Stimulated activated CD8-positive, alpha-beta memory T cell treated with anti-CD3 and anti-CD28 coated beads, Interleukin-12 subunit alpha, Interleukin-12 subunit beta, amount 100 ng/mL, for 24 hours (primary cell): ENCODE measurements around the gene P3R3URF.

Experiments
- DNase-seq: peaks from one replicate; pipeline ENCODE4 v3.0.0-alpha.2; 2020; ENCODE audit errors: extremely low read depth

P3R3URF gene

DNA sequence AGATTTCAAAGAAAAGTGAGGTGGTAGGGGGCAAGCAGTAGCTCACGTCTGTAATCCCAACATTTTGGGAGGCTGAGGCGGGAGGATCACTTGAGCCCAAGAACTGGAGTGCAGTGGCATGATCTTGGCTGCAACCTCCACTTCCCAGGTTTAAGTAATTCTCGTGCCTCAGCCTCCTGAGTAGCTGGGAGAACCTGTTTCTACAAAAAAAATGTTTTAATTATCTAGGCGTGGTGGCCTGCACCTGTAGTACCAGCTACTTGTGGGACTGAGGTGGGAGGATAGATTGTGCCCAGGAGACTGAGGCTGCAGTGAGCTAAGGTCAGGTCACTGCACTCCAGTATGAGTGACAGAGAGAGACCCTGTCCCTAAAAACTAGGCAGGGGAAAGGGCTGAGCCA is 4.0 kb downstream of the P3R3URF start:
- no peak for DNase-seq

DNA sequence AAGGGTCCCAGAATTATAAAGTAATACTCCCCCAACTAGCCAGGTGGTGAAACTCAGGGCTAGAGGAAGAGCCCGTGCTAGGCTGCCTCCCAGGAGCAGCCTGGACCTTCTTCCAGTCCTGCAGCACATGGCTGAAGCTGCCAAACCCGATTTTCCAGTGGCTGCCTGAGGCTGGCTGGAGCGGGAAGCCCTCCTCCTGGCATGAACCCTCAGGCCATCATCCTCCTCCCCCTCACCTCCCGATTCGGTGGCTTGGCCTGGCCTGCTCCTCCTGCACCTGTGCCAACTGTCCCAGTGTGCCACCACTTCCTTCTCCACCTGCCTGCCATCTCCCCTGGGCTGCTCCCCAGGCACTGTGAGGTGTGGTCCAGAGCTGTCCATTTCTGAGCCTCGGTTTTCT is 4.4 kb downstream of the P3R3URF start:
- no peak for DNase-seq

DNA sequence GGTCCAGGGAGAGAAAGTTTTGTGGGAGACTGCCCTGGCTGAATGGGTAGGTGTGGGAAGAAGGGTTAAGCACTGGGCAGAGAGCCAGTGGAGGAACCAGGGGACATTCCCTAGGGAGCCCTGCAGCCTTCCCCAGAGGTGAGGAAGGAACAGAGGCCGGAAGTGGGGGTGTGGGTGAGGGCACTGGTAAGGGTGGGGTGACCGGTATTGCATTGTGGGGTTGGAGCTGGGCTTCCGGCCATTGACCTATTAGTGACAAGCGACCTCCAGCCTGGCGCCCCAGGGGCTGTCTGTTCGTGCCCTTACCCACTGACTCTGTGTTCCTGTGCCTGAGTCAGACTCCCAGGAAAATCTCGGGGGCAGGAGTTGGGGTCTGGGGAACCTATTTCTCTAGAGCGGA is 4.9 kb downstream of the P3R3URF start:
- DNase-seq: no peak

DNA sequence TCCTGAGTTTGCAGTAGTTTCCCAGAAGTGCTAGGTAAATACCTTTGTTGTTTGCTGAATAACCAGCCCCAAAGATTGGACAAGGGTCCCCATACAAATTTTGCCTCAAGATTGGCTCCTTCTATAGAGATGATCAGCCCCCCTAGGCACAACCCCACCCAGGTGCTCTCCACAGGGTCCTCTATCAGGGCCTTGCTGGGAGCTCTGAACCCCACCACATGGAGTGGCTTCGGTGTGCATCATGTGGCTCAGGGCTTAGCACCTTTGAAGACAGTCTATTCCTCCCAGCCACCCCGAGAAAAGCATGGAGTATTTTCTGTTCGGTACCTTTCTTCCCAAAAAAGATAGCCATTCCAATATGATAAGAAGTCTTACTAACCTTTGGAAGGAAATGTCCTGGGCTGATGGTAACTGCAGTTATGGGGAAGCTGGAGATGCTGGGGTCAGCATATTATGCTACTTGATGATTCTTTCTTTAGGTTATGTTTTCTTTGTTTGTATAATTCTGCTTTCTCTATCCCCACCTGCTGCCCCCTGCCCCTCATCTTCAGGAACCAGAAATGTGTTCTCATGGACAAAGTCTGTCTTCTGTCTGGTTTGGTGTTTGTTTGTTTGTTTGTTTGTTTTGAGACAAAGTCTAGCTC is 6.4 kb downstream of the P3R3URF start:
- no peak for DNase-seq

DNA sequence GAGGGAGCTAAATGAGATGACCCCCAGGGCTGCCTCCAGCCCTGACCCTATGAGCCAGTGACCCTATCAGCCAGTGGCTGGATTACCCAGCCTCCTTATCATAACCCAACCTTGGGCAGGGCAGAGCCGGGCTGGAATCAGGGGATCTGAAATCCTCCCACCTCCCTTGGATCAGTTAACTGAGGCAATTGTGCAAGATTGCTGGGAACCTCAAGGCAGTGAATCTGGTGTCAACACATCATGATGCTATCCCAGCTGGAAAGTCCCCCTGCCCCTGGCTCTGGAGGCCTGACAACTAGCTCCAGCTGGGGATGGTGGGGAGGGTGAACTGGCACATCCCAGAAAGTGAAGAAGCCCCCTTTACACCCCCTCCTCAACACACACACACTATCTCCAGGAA is 7.8 kb downstream of the P3R3URF start:
- DNase-seq: no peak

GRCh38 chr1:46166521-46167462 is 9.5 kb downstream of the P3R3URF start:
- no peak for DNase-seq

GRCh38 chr1:46160212-46160611 is 16.1 kb downstream of the P3R3URF start:
- DNase-seq: no peak

- no peak for DNase-seq
Observed at GRCh38 chr1:46159516-46159915, 16.8 kb downstream of the P3R3URF start.

GRCh38 chr1:46158312-46159281 is 17.7 kb downstream of the P3R3URF start:
- DNase-seq: no peak

DNA sequence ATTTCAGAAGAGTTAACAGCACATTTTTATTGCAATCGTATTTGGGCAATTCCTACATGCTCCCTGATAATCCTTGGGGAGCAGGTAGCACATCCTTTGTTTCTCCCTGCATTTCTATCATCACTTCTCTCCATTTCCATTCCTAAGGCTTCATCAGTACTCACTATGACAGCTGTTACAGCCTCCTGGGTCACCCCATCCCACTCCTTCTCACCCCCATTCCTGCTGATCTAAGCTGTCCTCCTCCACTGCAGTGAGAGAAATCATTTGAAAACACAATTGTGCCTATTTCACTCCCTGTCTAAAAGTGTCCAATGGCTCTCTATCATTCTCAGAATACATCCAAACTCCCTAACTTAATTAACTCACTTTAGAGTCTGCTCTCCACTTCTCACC is 18.4 kb downstream of the P3R3URF start:
- no peak for DNase-seq

GRCh38 chr1:46153732-46154131 is 22.6 kb downstream of the P3R3URF start:
- no peak for DNase-seq

- no peak for DNase-seq
Observed at GRCh38 chr1:46153228-46153627, 23.1 kb downstream of the P3R3URF start.

GRCh38 chr1:46152016-46152415 is 24.3 kb downstream of the P3R3URF start:
- DNase-seq: no peak

GRCh38 chr1:46150085-46150484 is 26.2 kb downstream of the P3R3URF start:
- no peak for DNase-seq

DNA sequence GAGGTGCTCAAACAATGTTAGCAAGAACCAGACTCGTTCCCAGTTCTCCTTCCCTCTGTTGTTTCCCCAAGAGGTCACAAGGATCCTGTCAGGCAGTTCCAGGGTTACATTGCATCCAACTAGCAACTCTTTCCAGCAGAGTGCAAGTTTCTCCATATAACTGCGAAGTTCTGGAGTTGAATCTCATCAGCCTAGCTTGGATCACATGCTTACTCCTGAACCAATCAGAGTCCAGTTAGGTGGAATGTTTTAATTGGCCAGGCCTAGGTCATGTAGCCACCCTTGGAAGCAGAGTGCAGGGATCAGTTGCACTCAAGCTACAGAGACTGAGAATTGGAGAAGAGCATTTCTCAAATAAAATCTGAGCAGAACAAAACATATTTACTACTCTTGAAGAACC is 28.0 kb downstream of the P3R3URF start:
- DNase-seq: no peak

- no peak for DNase-seq
Observed at GRCh38 chr1:46137916-46138315, 38.4 kb downstream of the P3R3URF start.

DNA sequence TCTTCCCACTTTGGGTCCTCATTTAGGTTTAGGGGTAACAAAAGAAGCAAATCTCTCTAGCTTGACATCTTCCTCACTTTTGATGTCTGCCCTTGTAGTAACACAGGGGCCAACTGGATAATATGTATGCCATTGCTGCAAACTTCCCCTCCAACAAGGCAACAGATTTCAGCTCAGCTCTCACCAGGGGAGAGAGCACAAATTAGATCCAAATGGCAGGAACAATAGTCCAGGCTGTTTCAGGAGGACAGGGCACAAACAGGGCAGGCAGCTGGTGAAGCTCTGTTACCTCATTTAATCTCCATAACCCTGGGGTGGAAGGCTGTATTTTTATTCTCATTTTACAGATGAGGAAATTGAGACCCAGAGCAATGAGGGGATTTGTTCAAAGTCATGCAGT is 39.6 kb downstream of the P3R3URF start:
- no peak for DNase-seq

DNA sequence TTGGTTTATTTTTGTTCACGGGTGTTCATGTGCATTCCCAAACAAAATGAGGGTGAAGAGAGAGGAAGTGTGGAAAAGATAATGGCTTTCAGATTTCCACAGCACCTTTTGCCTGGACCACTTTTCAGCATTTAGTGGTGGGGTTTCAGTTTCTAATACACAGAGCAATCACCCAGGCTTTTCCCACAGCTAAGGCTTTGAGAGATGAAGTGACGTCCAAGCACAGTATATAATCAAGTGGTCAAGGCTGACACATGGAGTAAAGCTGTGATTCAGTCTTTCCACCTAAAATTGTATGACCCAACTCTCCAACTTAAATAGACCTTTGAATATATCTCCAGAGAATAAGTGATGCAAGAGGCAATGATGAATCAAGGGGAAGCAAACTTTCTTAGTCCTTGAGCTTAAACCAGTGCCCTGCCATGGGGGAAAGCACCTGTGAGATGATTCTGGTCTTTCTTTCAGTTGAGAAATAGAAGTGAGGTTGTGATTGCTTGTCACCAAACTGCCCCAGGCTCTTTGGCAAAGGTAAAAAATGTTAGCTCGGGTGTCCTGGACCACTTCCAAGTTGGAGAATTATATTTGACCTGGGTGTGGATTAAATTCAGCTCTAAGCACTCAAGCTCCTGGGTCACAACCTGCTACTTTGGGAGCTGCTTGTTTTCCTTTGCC is 41.5 kb downstream of the P3R3URF start:
- no peak for DNase-seq

DNA sequence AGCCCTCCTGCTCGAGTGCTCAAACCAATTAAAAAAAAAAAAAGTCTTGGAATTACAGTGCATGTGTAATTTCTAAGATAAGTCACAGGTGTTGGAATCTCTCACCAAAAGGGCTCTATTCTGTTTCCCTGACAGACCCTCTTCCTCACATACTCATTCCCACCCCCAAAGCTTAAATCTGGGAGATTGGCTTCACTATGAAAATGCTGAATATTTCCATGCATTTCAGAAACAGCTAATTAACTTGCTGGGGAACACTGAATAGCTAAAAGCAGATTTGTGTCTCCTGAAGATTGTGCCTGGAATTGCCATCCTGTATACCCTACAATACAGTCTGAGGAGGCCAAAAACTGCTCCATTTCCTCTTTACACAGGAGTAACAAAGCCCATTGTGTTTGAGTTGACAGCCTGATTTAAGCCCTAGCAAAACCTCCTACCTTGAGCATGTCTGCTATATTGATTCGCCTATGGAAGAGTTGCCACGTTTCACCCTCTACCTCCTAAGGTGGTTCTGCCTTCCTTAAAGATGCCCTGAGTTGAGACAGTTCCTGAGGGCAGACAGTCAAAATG is 42.4 kb downstream of the P3R3URF start:
- DNase-seq: no peak

DNA sequence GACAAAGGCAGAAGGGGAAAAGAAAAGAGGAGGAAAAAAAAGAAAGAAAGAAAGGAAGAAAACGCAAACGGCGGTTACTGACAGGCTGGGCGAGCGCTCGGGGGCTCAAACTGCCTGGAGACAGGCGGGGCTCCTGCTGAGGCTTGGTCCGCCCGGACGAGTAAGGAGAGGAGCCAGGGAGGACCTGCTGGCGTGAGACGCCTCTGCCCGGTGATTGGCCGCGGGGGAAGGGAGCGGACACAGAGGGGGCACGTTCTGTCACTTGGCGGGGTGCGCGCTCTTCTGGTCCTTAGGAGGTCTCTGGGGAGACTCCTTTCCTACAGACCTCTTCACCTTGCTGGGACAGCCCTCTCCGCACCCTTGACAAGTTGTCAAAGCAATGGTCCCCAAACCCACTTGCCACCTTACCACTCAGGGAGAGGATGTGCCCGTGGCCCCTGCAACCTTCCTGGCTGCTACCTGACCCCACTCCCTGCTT is 43.1 kb downstream of the P3R3URF start:
- no peak for DNase-seq
